Calu3 (cell line): ENCODE data around the gene CCDC87. TPM values are rescaled to one million over a fixed set of nuclear protein-coding genes. Genes with fewer than 3 reads are reported as not detected.

Experiments used
- BruUV-seq: library from RNA; stranded (reverse); fragments of 400-500 nt; replicated peaks from 2 replicates; lab custom pipeline; 2021; lab: Mats Ljungman, UMichigan
- CTCF ChIA-PET: fragments of 300-600 bp; sonication (Branson Sonifier 250); formaldehyde crosslinking; loops from one replicate; lab custom pipeline; 2022; ENCODE audit warnings: antibody characterized with exemption; lab: Charles Lee
- DNase-seq: peaks from one replicate; pipeline ENCODE4 v3.0.0; 2022
- H3K27ac Mint-ChIP-seq: one replicate; pipeline ENCODE4 v1.8.0; 2022; ENCODE audit warnings: mixed read lengths; ENCODE audit not compliant: unreplicated experiment
- H3K27me3 Mint-ChIP-seq: one replicate; pipeline ENCODE4 v1.8.0; 2022; ENCODE audit warnings: mixed read lengths; ENCODE audit not compliant: unreplicated experiment
- H3K36me3 Mint-ChIP-seq: one replicate; pipeline ENCODE4 v1.8.0; 2022; ENCODE audit warnings: mild to moderate bottlenecking, moderate library complexity, mixed read lengths; ENCODE audit not compliant: insufficient read depth, unreplicated experiment
- H3K4me1 Mint-ChIP-seq: one replicate; pipeline ENCODE4 v1.8.0; 2022; ENCODE audit warnings: mild to moderate bottlenecking, low read depth, mixed read lengths; ENCODE audit not compliant: unreplicated experiment
- H3K4me3 Mint-ChIP-seq: one replicate; pipeline ENCODE4 v1.8.0; 2022; ENCODE audit warnings: mild to moderate bottlenecking, low read depth, moderate library complexity, mixed read lengths; ENCODE audit not compliant: unreplicated experiment
- H3K9me3 Mint-ChIP-seq: one replicate; pipeline ENCODE4 v1.8.0; 2022; ENCODE audit warnings: low read depth, mixed read lengths; ENCODE audit not compliant: unreplicated experiment
- CTCF ChIP-seq: fragments of 200-600 bp; IDR thresholded peaks from one replicate; pipeline ENCODE4 v1.8.0; 2022; ENCODE audit warnings: antibody characterized with exemption; ENCODE audit not compliant: unreplicated experiment
- intact Hi-C: fragments of 100-400 bp; cut with micrococcal nuclease; formaldehyde crosslinking; loops from one replicate; pipeline ENCODE4 v1.10.0; 2022; ENCODE audit not compliant: unreplicated experiment
- total RNA-seq: library from RNA; stranded (reverse); gene quantifications from 2 replicates; pipeline ENCODE4 v1.2.3, GENCODE V29; 2022

The CCDC87 gene
- total RNA-seq, 1 experiment from 2014 or later: 1.0 TPM

GRCh38 chr11:66562907-66563583 lies 29.8 kb downstream of the CCDC87 start:
- no peaks in the 10 kb centered on the region for H3K9me3 Mint-ChIP-seq
- no peaks in the 10 kb centered on the region for H3K36me3 Mint-ChIP-seq
- intact Hi-C loops: no loop called here
- no peak for TF ChIP-seq CTCF
- DNase-seq: no peak
- no peak overlapping the region for H3K27ac Mint-ChIP-seq
- CTCF ChIA-PET: interaction anchor here (0.6 kb wide), 1 partner anchor 32 kb away, joined by 5 read pairs; no protein-coding TSS in a partner anchor
- BruUV-seq: no TSS peak
- no peak overlapping the region for H3K4me3 Mint-ChIP-seq
- peaks cover 82% of the 10 kb centered on the region for H3K27me3 Mint-ChIP-seq
- H3K4me1 Mint-ChIP-seq: no peaks in the 10 kb centered on the region

- H3K9me3 Mint-ChIP-seq: no peaks in the 10 kb centered on the region
- no TSS peak for BruUV-seq
- H3K27ac Mint-ChIP-seq: no peak overlapping the region
- CTCF ChIA-PET: interaction anchor here (0.6 kb wide), 1 partner anchor 9 kb away, joined by 4 read pairs; no protein-coding TSS in a partner anchor
- intact Hi-C loops: no loop called here
- H3K27me3 Mint-ChIP-seq: peaks cover 85% of the 10 kb centered on the region
- no peak overlapping the region for H3K4me3 Mint-ChIP-seq
- H3K4me1 Mint-ChIP-seq: no peaks in the 10 kb centered on the region
- DNase-seq: no peak
- TF ChIP-seq CTCF: no peak
- H3K36me3 Mint-ChIP-seq: no peaks in the 10 kb centered on the region
Measured at GRCh38 chr11:66562275-66562674, 30.6 kb downstream of the CCDC87 start.

GRCh38 chr11:66561975-66562248 lies 31.0 kb downstream of the CCDC87 start:
- DNase-seq: no peak
- H3K27me3 Mint-ChIP-seq: peaks cover 85% of the 10 kb centered on the region
- intact Hi-C loops: no loop called here
- CTCF ChIA-PET: interaction anchor here (0.6 kb wide), 1 partner anchor 8 kb away, joined by 4 read pairs; no protein-coding TSS in a partner anchor
- H3K4me3 Mint-ChIP-seq: no peak overlapping the region
- TF ChIP-seq CTCF: no peak
- H3K9me3 Mint-ChIP-seq: no peaks in the 10 kb centered on the region
- H3K27ac Mint-ChIP-seq: no peak overlapping the region
- no TSS peak for BruUV-seq
- H3K4me1 Mint-ChIP-seq: no peaks in the 10 kb centered on the region
- no peaks in the 10 kb centered on the region for H3K36me3 Mint-ChIP-seq

GRCh38 chr11:66561178-66561974 lies 31.5 kb downstream of the CCDC87 start:
- Mint-ChIP-seq H3K9me3 (no peaks in the 10 kb centered on the region), H3K36me3 (no peaks in the 10 kb centered on the region), H3K27me3 (peaks cover 84% of the 10 kb centered on the region), H3K27ac (no peak overlapping the region), H3K4me3 (no peak overlapping the region), H3K4me1 (no peaks in the 10 kb centered on the region)
- CTCF ChIA-PET: interaction anchor here (0.6 kb wide), 1 partner anchor 8 kb away, joined by 4 read pairs; no protein-coding TSS in a partner anchor
- BruUV-seq: no TSS peak
- no peak for DNase-seq
- no peak for TF ChIP-seq CTCF
- intact Hi-C loops: no loop called here
